Measurements from ENCODE around the gene LRRC4C.

Gene LRRC4C

DNA sequence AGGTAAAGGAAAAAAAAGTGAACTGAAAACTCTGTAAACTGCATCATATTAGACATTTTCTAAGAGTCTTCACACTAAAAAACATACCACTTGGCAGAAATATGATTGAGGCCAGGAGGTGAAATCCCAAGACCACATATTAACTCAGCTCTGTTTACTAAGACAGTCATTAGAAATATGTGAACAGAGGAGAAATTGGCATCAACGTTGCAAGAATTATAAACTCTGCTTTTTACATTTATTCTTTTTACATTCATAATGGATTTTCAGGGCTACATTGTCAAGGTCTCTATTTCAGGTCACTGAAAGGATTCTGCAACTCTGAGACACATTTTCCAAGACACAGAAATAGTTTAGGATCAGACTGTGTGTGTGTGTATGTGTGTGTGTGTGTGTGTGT lies 1364.0 kb downstream of the LRRC4C start:
- H3K27ac ChIP-seq: no peak overlapping the region
- TF ChIP-seq, protein P1, sequence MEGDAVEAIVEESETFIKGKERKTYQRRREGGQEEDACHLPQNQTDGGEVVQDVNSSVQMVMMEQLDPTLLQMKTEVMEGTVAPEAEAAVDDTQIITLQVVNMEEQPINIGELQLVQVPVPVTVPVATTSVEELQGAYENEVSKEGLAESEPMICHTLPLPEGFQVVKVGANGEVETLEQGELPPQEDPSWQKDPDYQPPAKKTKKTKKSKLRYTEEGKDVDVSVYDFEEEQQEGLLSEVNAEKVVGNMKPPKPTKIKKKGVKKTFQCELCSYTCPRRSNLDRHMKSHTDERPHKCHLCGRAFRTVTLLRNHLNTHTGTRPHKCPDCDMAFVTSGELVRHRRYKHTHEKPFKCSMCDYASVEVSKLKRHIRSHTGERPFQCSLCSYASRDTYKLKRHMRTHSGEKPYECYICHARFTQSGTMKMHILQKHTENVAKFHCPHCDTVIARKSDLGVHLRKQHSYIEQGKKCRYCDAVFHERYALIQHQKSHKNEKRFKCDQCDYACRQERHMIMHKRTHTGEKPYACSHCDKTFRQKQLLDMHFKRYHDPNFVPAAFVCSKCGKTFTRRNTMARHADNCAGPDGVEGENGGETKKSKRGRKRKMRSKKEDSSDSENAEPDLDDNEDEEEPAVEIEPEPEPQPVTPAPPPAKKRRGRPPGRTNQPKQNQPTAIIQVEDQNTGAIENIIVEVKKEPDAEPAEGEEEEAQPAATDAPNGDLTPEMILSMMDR (IDR thresholded peaks at IDR 0.05): no peak
- no peak for TF ChIP-seq ZFX (IDR thresholded peaks at IDR 0.05; ENCODE audit: borderline replicate concordance)

DNA sequence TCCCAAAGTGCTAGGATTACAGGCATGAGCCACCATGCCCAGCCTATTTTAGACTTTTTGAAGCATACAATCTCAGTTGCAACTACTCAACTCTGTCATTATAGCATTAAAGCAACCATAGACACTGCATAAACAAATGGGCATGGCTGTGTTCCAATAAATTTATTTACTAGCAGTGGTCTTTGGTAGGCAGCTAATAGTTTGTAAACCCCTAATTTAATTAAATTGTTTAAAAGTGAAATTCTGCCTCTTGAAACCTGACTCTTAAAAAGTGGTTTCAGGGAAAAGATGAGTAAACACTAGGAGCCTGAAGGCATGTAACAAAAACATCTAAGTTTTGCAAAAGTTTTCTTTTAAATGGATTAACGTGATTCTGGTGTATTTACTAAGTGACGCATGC lies 1364.5 kb downstream of the LRRC4C start:
- TF ChIP-seq, protein P1 (IDR thresholded peaks at IDR 0.05): no peak
- no peak for TF ChIP-seq ZFX (IDR thresholded peaks at IDR 0.05; ENCODE audit: borderline replicate concordance)
- H3K27ac ChIP-seq: no peak overlapping the region

DNA sequence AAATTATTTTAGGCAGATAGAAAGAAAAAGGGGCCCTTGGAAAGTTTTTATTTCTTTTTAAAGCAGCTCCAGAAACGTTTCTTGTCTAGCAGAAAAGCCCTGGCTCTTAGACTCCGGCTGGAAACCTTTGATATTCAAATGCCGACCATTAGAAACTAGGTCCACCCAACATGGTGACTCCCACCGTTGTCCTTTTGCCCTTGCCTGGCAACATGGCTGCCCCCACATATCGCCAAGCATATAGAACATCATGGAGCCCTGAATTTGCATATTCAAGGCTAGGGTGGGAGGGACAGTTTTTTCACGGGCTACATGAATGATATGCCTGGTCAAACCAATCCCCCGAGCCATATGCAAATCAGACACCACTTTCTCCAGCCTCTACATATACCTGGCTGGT lies 1379.0 kb downstream of the LRRC4C start:
- H3K27ac ChIP-seq: no peak overlapping the region
- no peak for TF ChIP-seq ZFX (IDR thresholded peaks at IDR 0.05; ENCODE audit: borderline replicate concordance)
- TF ChIP-seq, protein P1 (IDR thresholded peaks at IDR 0.05): no peak

All from 22Rv1 (cell line).